Peyer's patch (tissue), 4 donors: ENCODE results near the gene ELL. TPM values are rescaled to one million over a fixed set of nuclear protein-coding genes. Genes with fewer than 3 reads are reported as not detected.

Experiments
- DNase-seq, 3 donors: peaks; one replicate each; pipeline ENCODE4 v3.0.0-alpha.2; 2017 to 2019
- H3K27ac ChIP-seq, 4 donors: fragments of 200-600 bp; sonication (generic); one replicate each; pipeline ENCODE4 v1.5.1; 2016 to 2019
- H3K27me3 ChIP-seq, 2 donors: fragments of 200-600 bp; sonication (generic); one replicate each; pipeline ENCODE4 v1.5.1; 2019
- H3K36me3 ChIP-seq, 3 donors: fragments of 200-600 bp; sonication (generic); one replicate each; pipeline ENCODE4 v1.5.1; 2016 to 2019
- H3K4me1 ChIP-seq, 4 donors: fragments of 200-600 bp; sonication (generic); one replicate each; pipeline ENCODE4 v1.5.1; 2016 to 2019
- H3K4me3 ChIP-seq, 4 donors: fragments of 200-600 bp; sonication (generic); 1 replicate in 3 of 4; 2 replicates in 1 of 4; pipeline ENCODE4 v1.5.1; 2016 to 2019; ENCODE audit warnings: mild to moderate bottlenecking in 1 of 4
- H3K9me3 ChIP-seq, 4 donors: fragments of 200-600 bp; sonication (generic); one replicate each; pipeline ENCODE4 v1.5.1; 2016 to 2019; ENCODE audit warnings: mild to moderate bottlenecking in 1 of 4
- CTCF ChIP-seq, 6 experiments: fragments of 450-650 bp in 4 of 6; fragments of 200-600 bp in 2 of 6; sonication (generic) in 1 of 6; IDR thresholded peaks; one replicate each; pipeline ENCODE4 v1.5.1; 2017 to 2019; ENCODE audit warnings: antibody characterized with exemption in 6 of 6, mild to moderate bottlenecking in 3 of 6, moderate library complexity in 1 of 6
- POLR2A ChIP-seq, 2 donors: fragments of 450-650 bp; IDR thresholded peaks; one replicate each; pipeline ENCODE4 v1.5.1; 2017; ENCODE audit warnings: antibody characterized with exemption in 2 of 2, mild to moderate bottlenecking in 2 of 2, moderate library complexity in 2 of 2
- total RNA-seq, 4 donors: library from RNA; depleted of rRNA; stranded (reverse); fragments of >200 nt; gene quantifications; one replicate each; pipeline ENCODE4 v1.1.0, GENCODE V29; 2016

ELL gene
- total RNA-seq, 4 donors from 2014 or later: 18.9 to 49.5 (median 34.2) TPM

- no peak for DNase-seq
- Histone ChIP-seq H3K27ac (peak overlapping the region in 2 of 4 donors; percentile 79 to 91), H3K4me1 (peaks cover 4 to 75% (median 16%) of the 10 kb centered on the region in 4 donors), H3K36me3 (no peaks in the 10 kb centered on the region), H3K9me3 (no peaks in the 10 kb centered on the region), H3K27me3 (no peaks in the 10 kb centered on the region), H3K4me3 (no peak overlapping the region)
- peak in 2 of 6 experiments; percentile 9 to 12 for TF ChIP-seq CTCF (IDR thresholded peaks at IDR 0.05)
- TF ChIP-seq POLR2A (IDR thresholded peaks at IDR 0.05): no peak
Observed at GRCh38 chr19:18484992-18485391, 36.9 kb downstream of the ELL start.

- H3K27me3 ChIP-seq: no peaks in the 10 kb centered on the region
- TF ChIP-seq CTCF (IDR thresholded peaks at IDR 0.05): no peak
- H3K9me3 ChIP-seq: no peaks in the 10 kb centered on the region
- no peak for DNase-seq
- no peak overlapping the region for H3K4me3 ChIP-seq
- no peaks in the 10 kb centered on the region for H3K36me3 ChIP-seq
- peaks cover 19 to 77% (median 25%) of the 10 kb centered on the region in 4 donors for H3K4me1 ChIP-seq
- H3K27ac ChIP-seq: peak overlapping the region in 2 of 4 donors; percentile 38 to 91
Observed at GRCh38 chr19:18483119-18483890, 38.6 kb downstream of the ELL start.

- peaks cover 15 to 74% (median 24%) of the 10 kb centered on the region in 4 donors for H3K4me1 ChIP-seq
- no peak for DNase-seq
- no peaks in the 10 kb centered on the region for H3K36me3 ChIP-seq
- TF ChIP-seq CTCF (IDR thresholded peaks at IDR 0.05) (no peak), POLR2A (IDR thresholded peaks at IDR 0.05) (no peak)
- H3K27ac ChIP-seq: peak overlapping the region in 2 of 4 donors; percentile 21 to 85
- no peaks in the 10 kb centered on the region for H3K27me3 ChIP-seq
- H3K4me3 ChIP-seq: no peak overlapping the region
- no peaks in the 10 kb centered on the region for H3K9me3 ChIP-seq
Observed at GRCh38 chr19:18481505-18482222, 40.2 kb downstream of the ELL start.

GRCh38 chr19:18480006-18480691 lies 41.7 kb downstream of the ELL start:
- H3K4me1 ChIP-seq: peaks cover under 1 to 74% (median 21%) of the 10 kb centered on the region in 4 donors
- H3K4me3 ChIP-seq: no peak overlapping the region
- H3K9me3 ChIP-seq: no peaks in the 10 kb centered on the region
- peak overlapping the region; percentile 56 to 85 (median 78) for H3K27ac ChIP-seq
- no peaks in the 10 kb centered on the region for H3K27me3 ChIP-seq
- DNase-seq: peak in 1 of 3 donors; percentile 80
- H3K36me3 ChIP-seq: no peaks in the 10 kb centered on the region
- TF ChIP-seq POLR2A (IDR thresholded peaks at IDR 0.05): no peak
- TF ChIP-seq CTCF (IDR thresholded peaks at IDR 0.05): no peak

GRCh38 chr19:18478545-18479311 lies 43.1 kb downstream of the ELL start:
- no peak for TF ChIP-seq CTCF (IDR thresholded peaks at IDR 0.05)
- TF ChIP-seq POLR2A (IDR thresholded peaks at IDR 0.05): no peak
- no peaks in the 10 kb centered on the region for H3K9me3 ChIP-seq
- peaks cover 2 to 83% (median 25%) of the 10 kb centered on the region in 4 donors for H3K4me1 ChIP-seq
- H3K27ac ChIP-seq: peak overlapping the region; percentile 56 to 85 (median 78)
- no peaks in the 10 kb centered on the region for H3K27me3 ChIP-seq
- DNase-seq: peak in 2 of 3 donors; percentile 59 to 89
- no peaks in the 10 kb centered on the region for H3K36me3 ChIP-seq
- H3K4me3 ChIP-seq: no peak overlapping the region
